IMR-90 (cell line): ENCODE results near the gene UBE2S. TPM values are rescaled to one million over a fixed set of nuclear protein-coding genes. Genes with fewer than 3 reads are reported as not detected.
A peak's percentile ranks its signal among the peaks of the same experiment; 100 is the strongest.

Source experiments
- ATAC-seq: fragments of 200-7000 bp; cut with Tn5 transposase; 2 replicates; pipeline ENCODE4 v1.9.1; 2020; ENCODE audit warnings: low read depth, mild to moderate bottlenecking, moderate library complexity
- BruUV-seq: library from RNA; stranded (reverse); fragments of 400-500 nt; replicated peaks from 2 replicates; lab custom pipeline; 2021; lab: Mats Ljungman, UMichigan
- CTCF ChIA-PET: fragments of 300-600 bp; formaldehyde crosslinking; extraction: SDS; loops from one replicate; lab custom pipeline; 2021; ENCODE audit warnings: antibody characterized with exemption; lab: Yijun Ruan, JAX
- POLR2A ChIA-PET: fragments of 300-600 bp; sonication (Branson Sonifier 250); formaldehyde crosslinking; loops from one replicate; lab custom pipeline; 2022; ENCODE audit warnings: antibody characterized with exemption; ENCODE audit not compliant: unreplicated experiment; lab: Charles Lee
- DNase-seq: peaks from one replicate; pipeline ENCODE4 v3.0.0; 2013
- H2AFZ ChIP-seq: replicated peaks from 2 replicates; pipeline ENCODE3; 2013; ENCODE audit warnings: low read length, mild to moderate bottlenecking; ENCODE audit not compliant: poor library complexity
- H2AK5ac ChIP-seq: 2 replicates; pipeline ENCODE4 v1.6.1; 2013; ENCODE audit warnings: low read depth, low read length, inconsistent platforms
- H2AK9ac ChIP-seq: replicated peaks from 2 replicates; pipeline ENCODE3; 2013; ENCODE audit warnings: mild to moderate bottlenecking, low read depth, low read length, moderate library complexity; ENCODE audit not compliant: poor library complexity
- H2BK120ac ChIP-seq: 2 replicates; pipeline ENCODE4 v1.6.1; 2013; ENCODE audit warnings: low read depth, low read length, inconsistent platforms
- H2BK15ac ChIP-seq: 3 replicates; pipeline ENCODE4 v1.6.1; 2013; ENCODE audit warnings: low read depth, low read length, inconsistent platforms
- H2BK20ac ChIP-seq: 2 replicates; pipeline ENCODE4 v1.6.1; 2013; ENCODE audit warnings: low read depth, mild to moderate bottlenecking, inconsistent platforms, low read length, moderate library complexity
- H2BK5ac ChIP-seq: 2 replicates; pipeline ENCODE4 v1.6.1; 2013; ENCODE audit warnings: mild to moderate bottlenecking, low read depth, low read length, inconsistent platforms; ENCODE audit not compliant: poor library complexity, severe bottlenecking
- H3K14ac ChIP-seq: replicated peaks from 2 replicates; pipeline ENCODE4 v1.6.1; 2013; ENCODE audit warnings: low read depth, low read length, inconsistent platforms
- H3K18ac ChIP-seq: 2 replicates; pipeline ENCODE4 v1.6.1; 2013; ENCODE audit warnings: low read depth, low read length, control low read depth
- H3K23ac ChIP-seq: 2 replicates; pipeline ENCODE4 v1.6.1; 2013; ENCODE audit warnings: low read depth, low read length, inconsistent platforms
- H3K27ac ChIP-seq: 2 replicates; pipeline ENCODE4 v1.5.1; 2013; ENCODE audit warnings: mild to moderate bottlenecking, control low read depth, low read length; ENCODE audit not compliant: insufficient read depth
- H3K27me3 ChIP-seq: 2 replicates; pipeline ENCODE4 v1.6.1; 2013; ENCODE audit warnings: low read length; ENCODE audit not compliant: control insufficient read depth, insufficient read depth
- H3K36me3 ChIP-seq: 2 replicates; pipeline ENCODE4 v1.6.1; 2013; ENCODE audit warnings: low read length, mixed read lengths; ENCODE audit not compliant: control insufficient read depth, insufficient read depth
- H3K4ac ChIP-seq: 2 replicates; pipeline ENCODE4 v1.6.1; 2013; ENCODE audit warnings: low read depth, low read length, inconsistent platforms
- H3K4me1 ChIP-seq: 2 replicates; pipeline ENCODE4 v1.6.1; 2013; ENCODE audit warnings: low read length, mixed read lengths; ENCODE audit not compliant: control insufficient read depth, insufficient read depth
- H3K4me2 ChIP-seq: 2 replicates; pipeline ENCODE4 v1.6.1; 2013; ENCODE audit warnings: low read depth, mild to moderate bottlenecking, control low read depth, low read length, moderate library complexity
- H3K4me3 ChIP-seq: 2 replicates; pipeline ENCODE4 v1.5.1; 2013; ENCODE audit warnings: low read depth, mild to moderate bottlenecking, control low read depth, low read length, moderate library complexity; ENCODE audit not compliant: insufficient read depth
- H3K56ac ChIP-seq: 2 replicates; pipeline ENCODE4 v1.6.1; 2013; ENCODE audit warnings: low read length, inconsistent platforms; ENCODE audit not compliant: insufficient read depth; ENCODE audit errors: extremely low read depth
- H3K79me1 ChIP-seq, 2 experiments: 2 replicates each; pipeline ENCODE4 v1.6.1; 2013; ENCODE audit warnings: low read length in 2 of 2, inconsistent platforms in 1 of 2, low read depth in 1 of 2
- H3K9ac ChIP-seq: 2 replicates; pipeline ENCODE4 v1.6.1; 2013; ENCODE audit warnings: low read depth, low read length, control low read depth
- H3K9me1 ChIP-seq: 2 replicates; pipeline ENCODE4 v1.6.1; 2013; ENCODE audit warnings: low read length, inconsistent platforms; ENCODE audit not compliant: insufficient read depth
- H3K9me3 ChIP-seq: 2 replicates; pipeline ENCODE4 v1.6.1; 2013; ENCODE audit warnings: low read length; ENCODE audit not compliant: control insufficient read depth, insufficient read depth
- H4K20me1 ChIP-seq: 2 replicates; pipeline ENCODE4 v1.6.1; 2013; ENCODE audit warnings: low read length, inconsistent platforms; ENCODE audit not compliant: insufficient read depth
- H4K5ac ChIP-seq: 2 replicates; pipeline ENCODE4 v1.6.1; 2013; ENCODE audit warnings: mild to moderate bottlenecking, low read depth, low read length, control low read depth
- H4K8ac ChIP-seq, 2 experiments: 2 replicates each; pipeline ENCODE4 v1.6.1; 2013; ENCODE audit warnings: low read depth in 2 of 2, low read length in 2 of 2, control low read depth in 1 of 2, inconsistent platforms in 1 of 2
- H4K91ac ChIP-seq: 2 replicates; pipeline ENCODE4 v1.6.1; 2013; ENCODE audit warnings: low read depth, low read length, inconsistent platforms; ENCODE audit not compliant: insufficient read depth
- BHLHE40 ChIP-seq: fragments of 150-350 bp; IDR thresholded peaks from 2 replicates; pipeline ENCODE4 v1.6.1; 2016; ENCODE audit warnings: mild to moderate bottlenecking, low read depth, low read length
- CEBPB ChIP-seq: IDR thresholded peaks from 2 replicates; pipeline ENCODE4 v1.6.1; 2012; ENCODE audit warnings: low read depth, low read length, improper control_type of control experiment
- CTCF ChIP-seq: conservative IDR thresholded peaks from 2 replicates; pipeline ENCODE4 v1.5.1; 2012; ENCODE audit warnings: mild to moderate bottlenecking, low read depth, low read length, improper control_type of control experiment
- ELK1 ChIP-seq: fragments of 150-350 bp; IDR thresholded peaks from 2 replicates; pipeline ENCODE4 v1.6.1; 2016; ENCODE audit warnings: low read depth, mild to moderate bottlenecking, low read length, moderate library complexity, borderline replicate concordance
- FOS ChIP-seq: fragments of 150-350 bp; IDR thresholded peaks from 2 replicates; pipeline ENCODE4 v1.6.1; 2016; ENCODE audit warnings: low read depth, low read length
- MAFK ChIP-seq: IDR thresholded peaks from 2 replicates; pipeline ENCODE4 v1.6.1; 2012; ENCODE audit warnings: low read depth, low read length, improper control_type of control experiment
- MAZ ChIP-seq: IDR thresholded peaks from 2 replicates; pipeline ENCODE4 v1.6.1; 2012; ENCODE audit warnings: low read depth, mild to moderate bottlenecking, low read length, improper control_type of control experiment, moderate library complexity, borderline replicate concordance
- MXI1 ChIP-seq: IDR thresholded peaks from 2 replicates; pipeline ENCODE4 v1.6.1; 2012; ENCODE audit warnings: low read depth, mild to moderate bottlenecking, low read length, moderate library complexity, borderline replicate concordance
- NFE2L2 ChIP-seq: fragments of 150-350 bp; IDR thresholded peaks from 2 replicates; pipeline ENCODE4 v1.6.1; 2016; ENCODE audit warnings: low read depth, mild to moderate bottlenecking, low read length
- POLR2A ChIP-seq: IDR thresholded peaks from 2 replicates; pipeline ENCODE4 v1.6.1; 2012; ENCODE audit warnings: mild to moderate bottlenecking, low read depth, low read length
- RFX5 ChIP-seq: IDR thresholded peaks from 2 replicates; pipeline ENCODE4 v1.8.0; 2012; ENCODE audit warnings: low read depth, mild to moderate bottlenecking, low read length, moderate library complexity
- SMC3 ChIP-seq: fragments of 150-350 bp; IDR thresholded peaks from 2 replicates; pipeline ENCODE4 v1.6.1; 2016; ENCODE audit warnings: low read depth, mild to moderate bottlenecking, antibody characterized with exemption, low read length, moderate library complexity
- USF2 ChIP-seq: fragments of 150-350 bp; IDR thresholded peaks from 2 replicates; pipeline ENCODE4 v1.6.1; 2017; ENCODE audit warnings: mild to moderate bottlenecking, antibody characterized with exemption, low read length, low read depth
- WGBS, 2 experiments: methylation state at CpG; one replicate each; pipeline versions ENCODE4 v1.1.5 to v1.1.7; 2013; ENCODE audit warnings: missing lambda C conversion rate in 2 of 2; ENCODE audit not compliant: insufficient read length in 1 of 2; ENCODE audit errors: extremely low coverage in 2 of 2; 5-methylcytosine and 5-hydroxymethylcytosine counted together
- dilution Hi-C: fragments of 300-500 bp; cut with HindIII; formaldehyde crosslinking; loops from one replicate; pipeline ENCODE4 v1.14.3; 2018; ENCODE audit warnings: low sequenced_read_pairs; ENCODE audit not compliant: unreplicated experiment
- in situ Hi-C: fragments of 300-500 bp; cut with MboI; formaldehyde crosslinking; loops from 3 replicates; pipeline ENCODE4 v1.14.3; 2019; ENCODE audit warnings: low sequenced_read_pairs, inconsistent platforms, mixed read lengths
- intact Hi-C: fragments of 100-400 bp; cut with micrococcal nuclease; formaldehyde crosslinking; loops from 2 replicates; pipeline ENCODE4 v1.10.0; 2022
- polyA plus RNA-seq, 3 experiments: library from polyadenylated mRNA; depleted of rRNA; stranded (reverse); fragments of >200 nt; gene quantifications; 2 replicates each; pipeline ENCODE4 v1.2.3, GENCODE V29; 2012; ENCODE audit warnings: low replicate concordance in 1 of 3
- total RNA-seq: library from RNA; depleted of rRNA; stranded (reverse); fragments of >200 nt; gene quantifications from 2 replicates; pipeline ENCODE4 v1.2.3, GENCODE V29; 2012

UBE2S gene
- total and polyA plus RNA-seq, 2 of the 4 experiments (the other 2 are of a cell fraction) = 69.5 to 104 TPM

- Histone ChIP-seq H3K9me1 (peaks cover 31% of the 10 kb centered on the region), H3K27ac (no peak overlapping the region), H2BK5ac (no peak overlapping the region), H2AFZ (no peak overlapping the region), H4K5ac (no peak overlapping the region), H3K4me1 (peaks cover 41% of the 10 kb centered on the region), H4K91ac (no peak overlapping the region), H2BK120ac (no peak overlapping the region), H3K9me3 (no peaks in the 10 kb centered on the region), H2AK5ac (peak overlapping the region; percentile 4; the same call in 1 of the 2 replicates), H2AK9ac (peak overlapping the region; percentile 63), H3K79me1 (peaks cover 21 to 66% of the 10 kb centered on the region in 2 experiments), H2BK20ac (no peak overlapping the region), H2BK15ac (no peak overlapping the region), H3K36me3 (peaks cover 48% of the 10 kb centered on the region), H4K8ac (peak overlapping the region in 1 of 2 experiments; percentile 13; a peak in 1 of 4 replicates), H3K18ac (no peak overlapping the region), H3K9ac (no peak overlapping the region; the same call in 1 of the 2 replicates), H3K4me3 (no peak overlapping the region), H3K23ac (peak overlapping the region; percentile 18; the same call in 1 of the 2 replicates), H3K14ac (no peak overlapping the region), H3K27me3 (no peaks in the 10 kb centered on the region), H3K4ac (no peak overlapping the region), H3K4me2 (no peak overlapping the region; the same call in 1 of the 2 replicates), H3K56ac (no peak overlapping the region), H4K20me1 (peaks cover 75% of the 10 kb centered on the region)
- ChIA-PET CTCF (no interaction called here), POLR2A (interaction anchor here (1.3 kb wide), 1 partner anchor 17 kb away, joined by 3 read pairs; no protein-coding TSS in a partner anchor)
- no peak for ATAC-seq
- BruUV-seq = no TSS peak
- no peak for DNase-seq
- dilution Hi-C loops (no loop called here), intact Hi-C loops (loop anchor here (5.0 kb wide), 2 partner anchors 87 to 107 kb away; partner anchors contain the start of genes BRSK1 and HSPBP1), in situ Hi-C loops (loop anchor here (10.0 kb wide), 1 partner anchor 95 kb away; no protein-coding TSS in a partner anchor)
- WGBS, 2 experiments = 93% methylated on average over 9 of the region's 21 CpGs; no CpG with 5 or more reads in 1 of the 2 experiments
- TF ChIP-seq RFX5 (no peak), CTCF (no peak), SMC3 (no peak), USF2 (no peak), CEBPB (no peak), NFE2L2 (no peak), MXI1 (no peak), ELK1 (no peak), MAZ (no peak), MAFK (no peak), FOS (no peak), POLR2A (no peak), BHLHE40 (no peak)
Measured at GRCh38 chr19:55389386-55390317, 17.9 kb downstream of the UBE2S start.
